GM23338 (cell line): Measurements from ENCODE around the gene SMIM13. TPM values are rescaled to one million over a fixed set of nuclear protein-coding genes. Genes with fewer than 3 reads are reported as not detected.

Experiments
- ATAC-seq: fragments of 200-7000 bp; cut with Tn5 transposase; 3 replicates; pipeline ENCODE4 v1.9.1; 2020
- DNase-seq: peaks from one replicate; pipeline ENCODE4 v3.0.0-alpha.2; 2015; ENCODE audit warnings: low spot score
- H2AFZ ChIP-seq: fragments of 200-600 bp; sonication (generic); 2 replicates; pipeline ENCODE4 v1.8.0; 2016; ENCODE audit warnings: antibody characterized with exemption, mild to moderate bottlenecking, moderate library complexity
- H3F3A ChIP-seq: fragments of 200-600 bp; sonication (generic); replicated peaks from 2 replicates; pipeline ENCODE4 v1.8.0; 2017; ENCODE audit warnings: antibody characterized with exemption, mixed run types, low read depth
- H3K27ac ChIP-seq: fragments of 200-600 bp; sonication (generic); 2 replicates; pipeline ENCODE4 v1.6.1; 2016; ENCODE audit warnings: low read depth
- H3K27me3 ChIP-seq: fragments of 200-600 bp; sonication (generic); 2 replicates; pipeline ENCODE4 v1.8.0; 2016; ENCODE audit warnings: mild to moderate bottlenecking, mixed run types, moderate library complexity; ENCODE audit not compliant: insufficient read depth
- H3K36me3 ChIP-seq: fragments of 200-600 bp; sonication (generic); 2 replicates; pipeline ENCODE4 v1.8.0; 2016; ENCODE audit warnings: mild to moderate bottlenecking; ENCODE audit not compliant: insufficient read depth
- H3K4me1 ChIP-seq: fragments of 200-600 bp; sonication (generic); 2 replicates; pipeline ENCODE4 v1.8.0; 2016; ENCODE audit warnings: mild to moderate bottlenecking, moderate library complexity; ENCODE audit not compliant: insufficient read depth
- H3K4me2 ChIP-seq: fragments of 200-600 bp; sonication (generic); 2 replicates; pipeline ENCODE4 v1.7.1; 2017; ENCODE audit warnings: mixed run types
- H3K4me3 ChIP-seq: fragments of 200-600 bp; sonication (generic); 2 replicates; pipeline ENCODE4 v1.6.1; 2016; ENCODE audit warnings: mixed run types
- H3K79me2 ChIP-seq: fragments of 200-600 bp; sonication (generic); replicated peaks from 2 replicates; pipeline ENCODE4 v1.8.0; 2017; ENCODE audit warnings: mild to moderate bottlenecking; ENCODE audit not compliant: insufficient read depth
- H3K9me2 ChIP-seq: fragments of 200-600 bp; sonication (generic); 2 replicates; pipeline ENCODE4 v1.8.0; 2017; ENCODE audit not compliant: insufficient read depth
- H4K20me1 ChIP-seq: fragments of 200-600 bp; sonication (generic); replicated peaks from 2 replicates; pipeline ENCODE4 v1.8.0; 2017; ENCODE audit warnings: mild to moderate bottlenecking; ENCODE audit not compliant: insufficient read depth
- H3K27ac Mint-ChIP-seq: 2 replicates; pipeline ENCODE4 v1.8.0; 2020; ENCODE audit warnings: inconsistent platforms, mild to moderate bottlenecking, moderate library complexity, mixed read lengths
- H3K27me3 Mint-ChIP-seq: 3 replicates; pipeline ENCODE4 v1.8.0; 2022; ENCODE audit warnings: low read depth, mild to moderate bottlenecking, moderate library complexity, mixed read lengths, inconsistent platforms; ENCODE audit not compliant: insufficient read depth, poor library complexity
- H3K36me3 Mint-ChIP-seq: 3 replicates; pipeline ENCODE4 v1.8.0; 2021; ENCODE audit warnings: low read depth, mild to moderate bottlenecking, inconsistent platforms, moderate library complexity, mixed read lengths
- H3K4me1 Mint-ChIP-seq: 3 replicates; pipeline ENCODE4 v1.8.0; 2020; ENCODE audit warnings: mild to moderate bottlenecking, inconsistent platforms, mixed read lengths
- H3K4me3 Mint-ChIP-seq: 3 replicates; pipeline ENCODE4 v1.8.0; 2021; ENCODE audit warnings: moderate library complexity, mild to moderate bottlenecking, inconsistent platforms, mixed read lengths
- H3K9me3 Mint-ChIP-seq: 3 replicates; pipeline ENCODE4 v1.8.0; 2020; ENCODE audit warnings: moderate library complexity, mild to moderate bottlenecking, inconsistent platforms, mixed read lengths
- EZH2 ChIP-seq: fragments of 200-600 bp; sonication (generic); IDR thresholded peaks from one replicate; pipeline ENCODE4 v1.8.0; 2017; ENCODE audit warnings: antibody characterized with exemption, mild to moderate bottlenecking, low read depth; ENCODE audit not compliant: unreplicated experiment
- JUNB ChIP-seq: IDR thresholded peaks from one replicate; pipeline ENCODE4 v1.6.1; 2016; ENCODE audit warnings: antibody characterized with exemption; ENCODE audit not compliant: unreplicated experiment
- POLR2AphosphoS5 ChIP-seq: IDR thresholded peaks from 2 replicates; pipeline ENCODE4 v1.6.1; 2016; ENCODE audit warnings: antibody characterized with exemption, low read depth
- STAT1 ChIP-seq: IDR thresholded peaks from one replicate; pipeline ENCODE4 v1.6.1; 2016; ENCODE audit warnings: antibody characterized with exemption; ENCODE audit not compliant: unreplicated experiment
- ZNF114 ChIP-seq: fragments of 250-450 bp; sonication (Bioruptor Pico); IDR thresholded peaks from 2 replicates; pipeline ENCODE4 v1.5.0; 2020; ENCODE audit warnings: mild to moderate bottlenecking, moderate library complexity
- ZNF331 ChIP-seq: fragments of 250-450 bp; sonication (Bioruptor Pico); IDR thresholded peaks from 2 replicates; pipeline ENCODE4 v1.5.0; 2020; ENCODE audit warnings: low read depth, mild to moderate bottlenecking, moderate library complexity
- polyA plus RNA-seq: library from polyadenylated mRNA; unstranded; fragments of >200 nt; fragmentation: Nextera tagmentation; extraction: Ambion mirVana; gene quantifications from 2 replicates; pipeline ENCODE4 v1.2.1, GENCODE V29; 2016
- total RNA-seq: library from RNA; depleted of rRNA; stranded (reverse); fragments of >200 nt; shearing (Covaris generic); gene quantifications from 2 replicates; pipeline ENCODE4 v1.2.3, GENCODE V29; 2014
- TF ChIP-seq, protein P1 (sequence below): IDR thresholded peaks from one replicate; pipeline ENCODE4 v1.6.1; 2018; ENCODE audit warnings: antibody characterized with exemption; ENCODE audit not compliant: unreplicated experiment
- TF ChIP-seq, protein P2 (sequence below): IDR thresholded peaks from 2 replicates; pipeline ENCODE4 v1.6.1; 2016; ENCODE audit warnings: antibody characterized with exemption

The SMIM13 gene
- total and polyA plus RNA-seq, 2 experiments from 2014 or later: 7.2 to 12.7 TPM

GRCh38 chr6:11174242-11174611 lies 80.6 kb downstream of the SMIM13 start:
- Histone ChIP-seq H3F3A (no peaks in the 10 kb centered on the region), H3K9me2 (0 out of 2 replicates have a peak, but pooled peaks cover 9% of the 10 kb centered on the region), H3K4me3 (no peak overlapping the region), H4K20me1 (no peaks in the 10 kb centered on the region), H3K27ac (no peak overlapping the region), H3K4me1 (peaks cover 20% of the 10 kb centered on the region), H3K27me3 (no peaks in the 10 kb centered on the region), H3K36me3 (no peaks in the 10 kb centered on the region), H3K4me2 (no peak overlapping the region), H2AFZ (peak overlapping the region; percentile 28; the same call in 1 of the 2 replicates), H3K79me2 (no peaks in the 10 kb centered on the region)
- Mint-ChIP-seq H3K9me3 (no peaks in the 10 kb centered on the region; the same call in 2 of the 3 replicates), H3K4me1 (peaks cover 14% of the 10 kb centered on the region), H3K36me3 (no peaks in the 10 kb centered on the region), H3K4me3 (no peak overlapping the region), H3K27me3 (peaks cover 12% of the 10 kb centered on the region), H3K27ac (no peak overlapping the region)
- DNase-seq (no peak), ATAC-seq (no peak)
- TF ChIP-seq, protein P1, sequence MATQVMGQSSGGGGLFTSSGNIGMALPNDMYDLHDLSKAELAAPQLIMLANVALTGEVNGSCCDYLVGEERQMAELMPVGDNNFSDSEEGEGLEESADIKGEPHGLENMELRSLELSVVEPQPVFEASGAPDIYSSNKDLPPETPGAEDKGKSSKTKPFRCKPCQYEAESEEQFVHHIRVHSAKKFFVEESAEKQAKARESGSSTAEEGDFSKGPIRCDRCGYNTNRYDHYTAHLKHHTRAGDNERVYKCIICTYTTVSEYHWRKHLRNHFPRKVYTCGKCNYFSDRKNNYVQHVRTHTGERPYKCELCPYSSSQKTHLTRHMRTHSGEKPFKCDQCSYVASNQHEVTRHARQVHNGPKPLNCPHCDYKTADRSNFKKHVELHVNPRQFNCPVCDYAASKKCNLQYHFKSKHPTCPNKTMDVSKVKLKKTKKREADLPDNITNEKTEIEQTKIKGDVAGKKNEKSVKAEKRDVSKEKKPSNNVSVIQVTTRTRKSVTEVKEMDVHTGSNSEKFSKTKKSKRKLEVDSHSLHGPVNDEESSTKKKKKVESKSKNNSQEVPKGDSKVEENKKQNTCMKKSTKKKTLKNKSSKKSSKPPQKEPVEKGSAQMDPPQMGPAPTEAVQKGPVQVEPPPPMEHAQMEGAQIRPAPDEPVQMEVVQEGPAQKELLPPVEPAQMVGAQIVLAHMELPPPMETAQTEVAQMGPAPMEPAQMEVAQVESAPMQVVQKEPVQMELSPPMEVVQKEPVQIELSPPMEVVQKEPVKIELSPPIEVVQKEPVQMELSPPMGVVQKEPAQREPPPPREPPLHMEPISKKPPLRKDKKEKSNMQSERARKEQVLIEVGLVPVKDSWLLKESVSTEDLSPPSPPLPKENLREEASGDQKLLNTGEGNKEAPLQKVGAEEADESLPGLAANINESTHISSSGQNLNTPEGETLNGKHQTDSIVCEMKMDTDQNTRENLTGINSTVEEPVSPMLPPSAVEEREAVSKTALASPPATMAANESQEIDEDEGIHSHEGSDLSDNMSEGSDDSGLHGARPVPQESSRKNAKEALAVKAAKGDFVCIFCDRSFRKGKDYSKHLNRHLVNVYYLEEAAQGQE: no peak
- no peak for TF ChIP-seq ZNF114
- TF ChIP-seq, protein P2, sequence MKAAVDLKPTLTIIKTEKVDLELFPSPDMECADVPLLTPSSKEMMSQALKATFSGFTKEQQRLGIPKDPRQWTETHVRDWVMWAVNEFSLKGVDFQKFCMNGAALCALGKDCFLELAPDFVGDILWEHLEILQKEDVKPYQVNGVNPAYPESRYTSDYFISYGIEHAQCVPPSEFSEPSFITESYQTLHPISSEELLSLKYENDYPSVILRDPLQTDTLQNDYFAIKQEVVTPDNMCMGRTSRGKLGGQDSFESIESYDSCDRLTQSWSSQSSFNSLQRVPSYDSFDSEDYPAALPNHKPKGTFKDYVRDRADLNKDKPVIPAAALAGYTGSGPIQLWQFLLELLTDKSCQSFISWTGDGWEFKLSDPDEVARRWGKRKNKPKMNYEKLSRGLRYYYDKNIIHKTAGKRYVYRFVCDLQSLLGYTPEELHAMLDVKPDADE: no peak
- TF ChIP-seq POLR2AphosphoS5: no peak
- TF ChIP-seq JUNB: no peak
- TF ChIP-seq EZH2: no peak
- no peak for TF ChIP-seq ZNF331 (CRISPR knock-in tag)

DNA sequence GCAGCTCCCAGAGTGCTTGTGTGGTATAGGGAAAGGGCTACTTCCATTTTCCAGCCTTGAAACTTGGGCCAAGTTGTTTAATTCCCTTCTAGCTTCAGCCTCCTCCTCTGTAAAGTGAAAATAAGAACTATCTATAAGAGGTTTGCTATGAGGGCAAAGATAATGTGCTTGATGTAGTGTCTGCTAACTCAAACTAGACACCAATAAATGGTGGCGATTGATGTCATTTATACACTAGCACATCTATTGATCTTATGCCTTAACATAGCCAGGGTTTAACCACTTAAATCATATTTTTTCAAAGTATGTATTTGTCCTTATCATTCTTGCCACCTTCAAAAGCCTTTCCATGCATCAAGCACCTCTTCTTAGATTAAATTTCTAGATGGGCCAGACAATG lies 83.6 kb downstream of the SMIM13 start:
- Histone ChIP-seq H3K4me1 (peaks cover 30% of the 10 kb centered on the region), H3K79me2 (no peaks in the 10 kb centered on the region), H2AFZ (no peak overlapping the region), H3K27me3 (no peaks in the 10 kb centered on the region), H3K36me3 (no peaks in the 10 kb centered on the region), H3F3A (no peaks in the 10 kb centered on the region), H3K4me3 (no peak overlapping the region), H3K4me2 (no peak overlapping the region), H3K27ac (no peak overlapping the region), H3K9me2 (0 out of 2 replicates have a peak, but pooled peaks cover 9% of the 10 kb centered on the region), H4K20me1 (no peaks in the 10 kb centered on the region)
- DNase-seq (no peak), ATAC-seq (no peak)
- Mint-ChIP-seq H3K4me3 (no peak overlapping the region), H3K27me3 (peaks cover 14% of the 10 kb centered on the region), H3K9me3 (peaks cover 14% of the 10 kb centered on the region; the same call in 2 of the 3 replicates), H3K36me3 (peaks cover 14% of the 10 kb centered on the region; the same call in 2 of the 3 replicates), H3K4me1 (peaks cover 25% of the 10 kb centered on the region), H3K27ac (no peak overlapping the region)
- TF ChIP-seq STAT1 (no peak), JUNB (no peak)
- TF ChIP-seq, protein P1: no peak
- TF ChIP-seq, protein P2: no peak
